GM18519 (cell line): ENCODE results near the gene PRAMEF1.
"Not testable (repeated sequence)": the region's sequence is repeated elsewhere in the genome, so short reads cannot be mapped to it uniquely, and the experiment has no call there.

Experiments
- ATAC-seq: cut with Tn5 transposase; IDR thresholded peaks from one replicate; pipeline ENCODE4 v1.9.1; 2021; ENCODE audit warnings: mild to moderate bottlenecking, moderate library complexity; ENCODE audit not compliant: unreplicated experiment, low FRiP score

The PRAMEF1 gene, protein sequence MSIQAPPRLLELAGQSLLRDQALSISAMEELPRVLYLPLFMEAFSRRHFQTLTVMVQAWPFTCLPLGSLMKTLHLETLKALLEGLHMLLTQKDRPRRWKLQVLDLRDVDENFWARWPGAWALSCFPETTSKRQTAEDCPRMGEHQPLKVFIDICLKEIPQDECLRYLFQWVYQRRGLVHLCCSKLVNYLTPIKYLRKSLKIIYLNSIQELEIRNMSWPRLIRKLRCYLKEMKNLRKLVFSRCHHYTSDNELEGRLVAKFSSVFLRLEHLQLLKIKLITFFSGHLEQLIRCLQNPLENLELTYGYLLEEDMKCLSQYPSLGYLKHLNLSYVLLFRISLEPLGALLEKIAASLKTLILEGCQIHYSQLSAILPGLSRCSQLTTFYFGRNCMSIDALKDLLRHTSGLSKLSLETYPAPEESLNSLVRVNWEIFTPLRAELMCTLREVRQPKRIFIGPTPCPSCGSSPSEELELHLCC

DNA sequence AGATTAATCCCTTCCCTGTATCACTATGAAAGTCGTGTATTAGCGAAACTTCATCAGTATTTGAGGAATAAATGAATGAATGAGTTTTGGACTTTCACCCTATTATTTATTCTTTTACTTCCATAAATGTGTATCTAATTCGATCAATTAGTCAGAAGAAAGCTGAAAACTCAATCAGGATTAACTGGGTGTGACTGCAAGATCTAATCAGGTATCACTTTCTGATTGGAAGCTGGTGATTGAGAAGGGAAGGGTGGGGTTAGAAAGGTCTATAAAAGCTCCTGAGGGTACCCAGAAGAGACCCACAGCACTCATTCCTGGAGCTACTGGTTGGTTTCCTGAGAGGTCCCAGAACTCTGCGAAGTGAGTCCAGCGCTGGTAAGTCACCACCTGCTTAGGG is at the start of gene PRAMEF1:
Gene PRAMEF1, plus strand, starts transcription at position 301 of the 400 bp plus-strand sequence. CDS start 1,831 bp downstream, outside the sequence.
- ATAC-seq, result not testable (repeated sequence)

DNA sequence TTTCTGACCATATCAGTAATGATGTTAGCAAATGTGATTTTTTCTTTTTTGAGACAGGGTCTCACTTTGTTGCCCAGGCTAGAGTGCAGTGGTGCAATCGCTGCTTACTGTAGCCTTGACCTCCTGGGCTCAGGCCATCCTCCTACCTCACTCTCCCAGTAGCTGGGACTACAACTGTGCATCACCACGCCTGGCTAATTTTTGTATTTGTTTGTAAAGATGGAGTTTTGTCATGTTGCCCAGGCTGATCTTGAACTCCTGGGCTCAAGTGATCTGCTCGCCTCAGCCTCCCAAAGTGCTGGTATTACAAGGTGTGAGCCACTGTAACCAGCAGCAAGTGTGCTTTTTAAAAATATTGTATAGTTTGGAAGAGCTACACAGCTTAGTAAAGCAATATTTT is 49.3 kb upstream of the PRAMEF1 start:
- no peak for ATAC-seq

DNA sequence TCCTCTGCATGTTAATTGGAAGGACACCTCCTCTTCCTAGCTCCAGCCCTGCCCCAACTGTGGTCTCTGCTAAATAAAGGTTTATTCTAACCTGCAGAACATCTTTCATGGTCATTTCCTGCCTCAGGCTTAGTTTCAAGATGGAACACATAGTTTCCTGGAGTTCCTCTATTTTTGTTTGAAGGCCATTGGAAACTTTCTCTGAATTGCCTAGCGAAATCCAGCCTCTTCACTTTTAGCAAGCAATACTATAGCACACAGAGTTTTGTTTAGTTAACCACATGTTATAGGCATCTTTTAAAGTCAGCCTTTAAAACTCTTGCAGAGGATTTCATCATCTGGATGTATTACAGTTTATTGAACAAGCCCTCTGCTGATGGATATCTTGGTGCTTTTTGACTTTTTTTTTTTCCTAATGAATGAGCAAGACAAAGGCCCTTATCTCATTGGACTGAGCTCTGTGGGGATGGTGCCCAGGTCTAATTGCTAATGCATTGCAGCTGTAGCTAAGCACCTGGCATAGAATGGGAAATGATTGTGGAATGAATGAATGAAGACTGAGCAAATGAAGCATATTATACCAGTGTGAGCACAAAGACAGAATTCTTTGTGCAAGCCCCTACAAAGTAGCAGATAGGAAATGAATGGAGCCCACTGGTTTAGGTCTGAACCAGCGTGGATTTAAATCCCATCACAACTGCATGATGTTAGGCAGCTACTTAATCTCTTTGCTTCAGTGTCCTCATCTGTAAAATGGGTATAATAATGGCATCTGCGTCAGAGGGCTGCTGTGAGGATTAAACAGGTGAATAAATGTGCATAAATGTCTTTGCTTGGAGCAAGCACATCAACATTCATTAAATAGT is 45.8 kb upstream of the PRAMEF1 start:
- no peak for ATAC-seq

DNA sequence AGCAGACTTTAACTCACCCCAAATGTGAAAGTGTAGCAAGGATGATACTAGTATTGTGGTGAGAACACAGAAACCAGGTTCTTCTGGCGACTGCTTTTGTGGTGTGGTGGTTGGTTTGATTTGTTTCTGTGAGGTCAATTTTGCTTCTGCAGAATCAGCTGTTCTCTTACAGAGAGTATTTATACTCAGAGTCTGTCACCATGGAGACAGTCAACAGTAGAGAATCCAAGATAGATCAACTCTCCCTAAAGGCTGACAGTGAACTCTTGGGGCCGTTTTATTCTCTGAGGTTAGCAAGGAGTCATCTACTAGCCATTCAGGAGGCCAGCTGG is 45.2 kb upstream of the PRAMEF1 start, which contains the start of gene CFAP107:
Gene CFAP107, plus strand, starts transcription at position 209 of the 332 bp plus-strand sequence. CDS start 231 bp downstream, outside the sequence.
- ATAC-seq, result no peak

DNA sequence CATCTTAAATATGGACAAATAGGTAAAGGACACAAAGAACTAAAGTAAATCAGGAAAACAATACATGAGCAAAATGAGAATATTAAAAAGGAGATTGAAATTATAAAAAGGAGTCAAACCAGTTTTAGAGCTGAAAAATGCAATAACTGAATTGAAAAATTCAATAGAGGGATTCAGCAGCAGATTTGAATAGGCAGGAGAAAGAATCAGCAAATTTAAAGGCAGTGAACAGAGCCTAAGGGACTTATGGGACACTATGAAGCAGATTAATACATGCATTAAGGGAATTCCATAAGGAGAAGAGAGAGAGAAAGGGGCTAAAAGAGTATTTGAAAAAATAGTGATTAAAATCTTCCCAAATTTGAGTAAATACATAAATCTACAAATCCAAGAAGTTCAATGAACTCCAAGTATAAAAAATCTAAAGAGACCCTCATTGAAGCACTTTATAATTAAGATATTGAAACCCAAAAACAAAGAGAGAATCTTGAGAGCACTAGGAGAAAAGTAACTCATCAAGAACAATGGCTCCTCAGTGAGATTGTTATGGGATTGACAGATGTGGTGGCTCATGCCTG is 42.3 kb upstream of the PRAMEF1 start:
- no peak for ATAC-seq

DNA sequence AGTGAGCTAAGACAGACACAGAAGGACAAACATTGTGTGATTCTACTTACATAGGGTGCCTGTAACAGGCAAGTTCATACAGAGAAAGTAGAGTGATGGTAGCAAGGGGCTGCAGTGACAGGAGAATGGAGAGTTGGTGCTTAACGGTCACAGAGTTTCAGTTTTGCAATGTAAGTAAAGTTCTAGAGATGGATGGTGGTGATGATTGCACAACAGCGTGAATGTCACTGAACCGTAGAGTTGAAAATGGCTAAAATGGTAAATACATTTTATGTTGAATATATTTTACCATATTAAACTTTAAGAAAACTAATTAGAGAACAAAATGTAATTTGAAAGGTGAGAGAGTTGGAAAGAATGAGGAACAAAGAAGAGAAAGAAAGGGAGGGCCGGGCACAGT is 36.5 kb upstream of the PRAMEF1 start:
- no peak for ATAC-seq

DNA sequence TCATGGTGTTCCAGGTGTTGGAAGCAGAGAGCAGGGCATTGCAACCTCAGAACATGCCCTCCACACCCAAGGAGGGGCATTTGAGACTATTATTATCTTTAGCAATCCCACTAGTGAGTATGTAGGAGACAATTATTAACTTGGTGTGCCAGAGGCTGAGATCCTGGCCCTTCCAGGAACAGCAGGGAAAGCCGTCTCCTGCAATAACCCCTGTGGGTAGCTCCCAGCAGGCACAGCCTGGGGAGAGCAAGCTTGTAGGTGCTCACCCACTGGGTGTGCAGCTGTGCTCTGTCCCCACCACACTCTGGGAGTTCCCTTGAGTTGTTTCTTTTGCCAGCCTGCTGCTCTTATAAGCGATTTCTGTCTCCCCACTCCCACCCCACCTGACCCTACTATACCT is 34.9 kb upstream of the PRAMEF1 start:
- ATAC-seq, result no peak

DNA sequence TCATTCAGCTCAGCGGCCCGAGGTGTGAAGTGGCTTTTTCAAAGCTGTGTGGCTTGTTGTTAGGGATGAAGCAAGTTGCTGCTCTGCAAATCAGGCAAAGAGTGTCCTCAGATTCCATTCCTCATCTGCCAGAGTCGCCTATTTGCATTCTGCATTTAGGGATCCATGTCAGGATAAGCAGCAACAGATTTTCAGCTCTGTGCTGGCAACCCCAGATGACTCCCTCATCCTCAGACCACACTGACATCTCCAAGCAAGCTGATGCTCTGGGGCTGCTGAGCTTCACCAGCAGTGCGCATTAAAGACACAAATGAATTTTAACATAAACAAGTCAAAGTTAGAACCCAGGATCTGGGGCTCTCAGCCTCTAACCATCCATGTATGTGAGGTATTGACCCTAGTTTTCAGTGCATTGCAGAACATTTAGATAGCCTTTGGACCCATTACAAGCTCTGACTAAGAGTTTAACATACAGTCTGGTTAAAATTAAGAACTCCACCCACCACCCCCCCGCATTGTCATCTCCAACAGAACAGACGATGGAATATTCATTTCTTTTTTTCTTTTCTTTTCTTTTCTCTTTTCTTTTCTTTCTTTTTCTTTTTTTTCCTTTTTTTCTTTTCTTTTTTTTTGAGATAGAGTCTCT is 34.3 kb upstream of the PRAMEF1 start:
- no peak for ATAC-seq

DNA sequence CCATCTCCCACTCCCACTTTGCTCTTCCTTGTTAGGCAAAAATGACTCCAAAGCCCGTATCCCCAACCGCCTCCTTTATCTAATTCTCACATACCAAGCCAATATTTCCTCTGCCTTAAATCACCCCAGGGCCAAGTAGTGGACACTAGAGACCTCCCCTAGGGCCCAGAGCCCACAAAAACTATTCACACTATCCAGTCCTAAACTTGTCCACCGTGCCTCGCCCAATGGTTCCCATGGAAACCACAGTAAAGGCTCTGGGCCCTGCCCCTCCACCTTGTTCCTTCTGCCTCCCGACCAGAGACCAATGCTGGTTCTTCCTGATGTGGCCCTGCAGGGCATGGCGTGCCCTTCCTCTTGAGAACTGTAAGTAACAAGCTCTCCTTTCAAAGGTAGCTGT is 33.4 kb upstream of the PRAMEF1 start:
- no peak for ATAC-seq

DNA sequence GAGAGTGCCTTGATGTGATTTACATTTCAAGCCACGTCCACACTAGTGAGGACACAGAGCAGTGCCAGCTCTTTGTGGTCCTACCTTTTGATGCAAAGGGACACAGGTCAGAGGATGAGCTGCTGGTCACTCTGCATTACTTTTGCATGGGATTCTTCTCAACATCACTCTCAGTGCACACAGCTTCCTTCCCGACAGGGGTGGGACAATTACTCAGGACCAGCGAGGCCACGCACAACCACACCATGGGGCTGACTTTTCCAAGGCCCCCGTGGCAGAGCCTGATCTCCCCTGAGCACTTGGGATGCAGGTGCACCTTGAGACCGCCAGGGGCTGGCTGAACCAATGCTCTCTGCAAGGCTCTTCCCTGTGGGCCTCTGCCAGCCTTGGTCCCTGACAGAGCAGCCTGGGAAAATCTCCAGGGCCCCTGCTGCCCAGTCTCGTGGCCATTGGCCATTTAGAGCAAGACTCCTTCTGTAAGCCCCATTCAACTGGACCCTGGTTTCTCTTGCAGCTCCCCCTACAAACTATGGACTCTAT is 30.9 kb upstream of the PRAMEF1 start:
- ATAC-seq, result no peak

DNA sequence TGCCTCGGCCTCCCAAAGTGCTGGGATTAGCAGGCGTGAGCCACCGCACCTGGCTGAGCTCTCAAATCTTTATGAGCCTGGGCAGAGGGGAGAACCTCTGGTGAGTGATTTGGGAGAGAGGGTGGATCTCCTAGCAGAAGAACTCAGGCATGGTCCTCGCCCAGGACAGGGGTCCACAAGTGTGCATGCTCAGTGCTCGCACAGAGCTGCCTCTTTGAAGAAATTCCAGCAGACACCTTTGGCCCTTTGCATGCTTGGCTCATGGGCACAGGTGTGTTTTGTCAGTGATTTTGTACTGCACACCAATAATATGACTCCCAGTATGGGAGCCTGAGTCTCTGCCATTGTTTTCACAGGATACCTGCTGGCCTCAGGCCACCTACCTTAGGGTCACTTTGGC is 29.4 kb upstream of the PRAMEF1 start:
- no peak for ATAC-seq

DNA sequence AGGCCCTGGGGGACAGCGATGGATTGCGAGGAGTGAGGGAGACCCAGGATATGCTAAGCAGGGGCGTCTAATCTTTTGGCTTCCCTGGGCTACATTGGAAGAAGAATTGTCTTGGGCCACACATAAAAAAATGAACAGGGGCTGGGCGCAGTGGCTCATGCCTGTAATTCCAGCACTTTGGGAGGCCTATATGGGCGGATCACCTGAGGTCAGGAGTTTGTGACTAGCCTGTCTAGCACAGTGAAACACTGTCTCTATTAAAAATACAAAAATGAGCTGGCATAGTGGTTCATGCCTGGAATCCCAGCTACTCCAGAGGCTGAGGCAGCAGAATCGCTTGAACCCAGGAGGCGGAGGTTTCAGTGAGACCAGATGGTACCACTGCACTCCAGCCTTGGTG is 28.4 kb upstream of the PRAMEF1 start:
- no peak for ATAC-seq

DNA sequence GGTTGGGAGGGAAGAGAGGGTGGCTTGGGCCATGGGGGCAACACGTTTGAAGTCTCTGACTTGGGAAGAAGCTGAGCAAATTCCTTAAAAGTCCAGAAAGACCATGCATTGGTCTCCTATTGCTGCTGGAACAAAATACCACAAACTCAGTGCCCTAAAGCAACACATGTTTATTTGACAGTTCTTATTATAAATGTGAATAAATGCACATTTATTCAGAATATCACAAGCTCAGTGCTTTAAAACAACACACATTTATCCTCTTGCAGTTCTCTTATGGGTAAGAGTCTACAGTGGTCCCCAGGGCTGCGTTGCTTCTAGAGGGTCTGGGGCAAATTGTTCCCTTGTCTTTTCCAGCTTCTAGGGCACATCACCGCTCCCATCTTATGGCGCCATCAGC is 27.7 kb upstream of the PRAMEF1 start:
- no peak for ATAC-seq

DNA sequence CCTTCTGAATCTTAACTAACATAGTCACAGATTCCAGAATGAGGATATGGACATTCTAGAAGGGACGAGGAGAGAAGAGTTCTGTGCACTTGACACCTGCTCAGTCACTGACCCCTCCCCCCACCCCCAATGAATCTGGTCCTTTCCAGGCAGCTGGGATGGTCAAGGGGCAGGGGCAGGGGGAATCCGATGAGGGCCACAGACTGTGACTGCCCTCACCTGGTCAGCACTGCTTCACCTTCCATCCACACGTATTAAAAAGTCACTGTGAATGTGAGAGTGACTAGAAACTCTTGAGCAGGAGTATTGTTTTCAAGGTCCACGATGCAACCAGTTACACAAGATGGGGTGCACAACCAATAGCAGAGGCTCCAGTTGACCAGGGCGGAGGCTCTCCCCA is 27.2 kb upstream of the PRAMEF1 start:
- no peak for ATAC-seq

DNA sequence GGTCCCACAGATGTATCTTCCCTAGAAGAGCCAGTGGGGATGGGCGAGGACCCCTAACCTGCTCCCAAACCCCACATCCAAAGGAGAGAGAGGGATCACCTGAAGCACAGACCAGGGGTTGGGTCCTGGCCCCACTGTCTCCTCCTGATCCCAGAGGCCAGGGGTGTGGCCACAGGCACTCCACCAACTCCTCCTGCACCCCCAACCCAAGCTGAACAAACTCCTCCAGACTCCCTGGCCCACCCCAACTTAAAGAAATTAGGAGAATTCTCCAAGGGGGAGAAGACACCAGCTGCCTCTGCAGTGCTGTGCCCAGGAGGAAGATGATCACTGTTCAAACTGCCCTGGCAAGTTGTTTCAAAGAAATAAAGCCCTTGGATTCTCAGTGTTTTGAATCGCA is 22.2 kb upstream of the PRAMEF1 start:
- no peak for ATAC-seq

DNA sequence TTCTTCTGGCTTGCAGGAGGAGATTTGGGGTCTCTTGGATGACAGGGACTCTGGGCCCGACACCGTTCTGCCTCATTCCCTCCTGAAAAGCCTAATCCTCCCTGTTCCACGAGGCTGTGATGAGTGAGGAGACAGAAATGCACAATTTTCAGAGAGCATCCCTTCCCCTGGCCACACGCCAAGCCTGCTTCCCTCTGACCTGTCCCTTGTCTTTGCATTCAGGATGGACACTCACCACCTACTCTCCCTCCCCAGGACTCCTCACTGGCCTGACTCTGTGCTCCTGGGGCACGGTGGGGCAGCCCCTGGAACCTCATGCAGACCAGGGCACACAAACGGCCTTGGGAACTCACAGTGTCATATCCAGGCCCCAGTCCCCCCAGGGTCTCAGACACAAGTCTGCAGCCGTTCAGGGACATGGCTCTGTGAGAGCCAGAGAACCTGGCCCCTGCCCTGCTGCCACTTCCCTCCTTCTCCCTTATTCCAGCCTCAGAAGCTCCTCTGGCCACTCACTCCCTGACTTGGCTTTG is 21.2 kb upstream of the PRAMEF1 start:
- ATAC-seq, result no peak

DNA sequence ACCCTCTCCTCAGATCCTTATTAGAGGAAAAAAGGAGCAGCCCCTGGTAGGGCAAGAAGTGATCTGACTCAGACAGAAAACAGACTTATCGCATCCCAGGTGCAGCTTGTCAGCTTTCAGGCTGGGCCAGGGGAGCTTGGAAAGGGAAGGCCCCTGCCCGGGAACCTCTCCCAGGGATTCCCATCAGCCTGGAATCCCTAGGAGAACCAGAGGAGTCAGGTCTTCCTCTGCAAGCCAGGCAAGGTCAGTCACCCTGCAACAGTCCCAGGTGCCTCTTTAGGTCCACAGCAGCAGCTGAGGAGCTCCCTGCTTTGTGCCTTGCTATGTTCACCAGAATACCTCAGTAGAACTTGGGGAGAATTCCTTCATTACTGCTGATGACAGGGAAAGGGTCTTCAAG is 20.6 kb upstream of the PRAMEF1 start:
- ATAC-seq, result no peak

DNA sequence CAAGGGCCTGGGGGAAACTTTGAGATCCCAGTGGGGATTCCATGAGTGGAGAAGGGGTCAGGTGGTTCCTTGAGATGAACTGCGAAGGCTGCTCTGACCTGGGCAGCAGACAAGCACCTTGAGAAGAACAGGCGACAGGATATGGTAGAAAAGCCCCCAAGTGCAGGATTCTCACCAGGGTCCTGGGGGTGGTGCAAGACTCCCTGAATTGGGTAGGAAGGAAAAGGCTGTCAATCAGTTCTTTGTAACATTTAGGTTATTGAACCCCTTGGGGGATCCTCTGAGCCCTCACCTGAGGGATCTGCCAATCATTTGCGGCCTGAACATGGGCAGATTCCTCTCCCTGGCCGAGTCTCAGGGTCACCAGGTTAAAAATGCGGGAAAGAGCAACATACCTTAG is 20.0 kb upstream of the PRAMEF1 start:
- no peak for ATAC-seq

DNA sequence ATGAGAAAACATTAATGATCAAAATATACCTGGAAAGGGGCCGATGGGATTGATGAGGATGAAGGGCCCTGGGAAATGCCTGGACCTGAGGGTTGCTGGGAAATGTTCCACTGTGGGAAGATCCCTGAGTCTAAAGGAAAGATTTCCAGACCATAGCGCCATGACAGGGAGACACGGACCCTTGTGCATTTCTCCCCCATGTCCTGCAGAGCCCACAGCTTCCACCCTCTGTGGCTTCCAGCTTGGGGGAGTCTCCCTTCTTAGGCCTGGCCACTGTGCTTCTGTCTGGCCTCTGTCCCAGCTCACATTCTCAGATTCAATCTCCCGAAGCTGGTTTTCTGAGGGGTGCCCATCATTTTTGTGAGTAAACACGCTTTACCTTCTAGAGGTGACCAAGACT is 18.7 kb upstream of the PRAMEF1 start:
- no peak for ATAC-seq

DNA sequence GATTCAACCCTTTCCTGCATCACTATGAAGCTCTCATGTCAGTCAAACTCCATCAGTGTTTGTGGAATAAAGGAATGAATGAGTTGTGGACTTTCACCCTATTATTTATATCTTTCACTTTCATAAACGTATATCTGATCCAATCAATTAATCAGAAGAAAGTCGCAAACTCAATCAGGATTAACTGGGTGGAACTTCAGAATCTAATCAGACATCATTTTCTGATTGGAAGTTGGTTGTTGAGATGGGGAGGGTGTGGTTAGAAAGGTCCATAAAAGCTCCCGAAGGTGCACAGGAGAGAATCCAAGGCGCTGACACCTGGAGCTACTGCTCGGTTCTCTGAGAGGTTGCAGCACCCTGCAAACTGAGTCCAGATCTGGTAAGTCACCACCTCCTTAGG is 17.8 kb upstream of the PRAMEF1 start, which contains the start of gene PRAMEF12:
Gene PRAMEF12, plus strand, starts transcription at position 301 of the 400 bp plus-strand sequence. CDS start 1,130 bp downstream, outside the sequence.
- ATAC-seq, result no peak
